H1 (cell line): Measurements from ENCODE around the gene DPH1. TPM values are rescaled to one million over a fixed set of nuclear protein-coding genes. Genes with fewer than 3 reads are reported as not detected.

ENCODE experiments used
- CTCF ChIA-PET: fragments of 300-600 bp; sonication (Branson Sonifier 250); formaldehyde crosslinking; loops from one replicate; lab custom pipeline; 2021; ENCODE audit not compliant: partially characterized antibody; lab: Charles Lee
- POLR2A ChIA-PET: fragments of 300-600 bp; sonication (Branson Sonifier 250); formaldehyde crosslinking; loops from one replicate; lab custom pipeline; 2021; ENCODE audit warnings: inconsistent platforms; ENCODE audit not compliant: partially characterized antibody; lab: Charles Lee
- DNase-seq, 2 experiments: peaks; one replicate each; pipeline versions ENCODE4 v3.0.0 to v3.0.0-alpha.2; 2010 to 2022; ENCODE audit warnings: low spot score in 2 of 2, low read depth in 1 of 2, mixed read lengths in 1 of 2
- FAIRE-seq: peaks from 2 replicates; lab custom pipeline; 2011; peaks lifted over from hg19 to GRCh38; lab: Jason Lieb, UNC
- H2AFZ ChIP-seq: 2 replicates; pipeline ENCODE4 v1.8.1; 2012; ENCODE audit warnings: low read length, inconsistent platforms
- H2AK5ac ChIP-seq: 2 replicates; pipeline ENCODE4 v1.6.1; 2013; ENCODE audit warnings: low read depth, low read length
- H2BK120ac ChIP-seq: replicated peaks from 2 replicates; pipeline ENCODE3; 2013; ENCODE audit warnings: low read depth, low read length, inconsistent platforms
- H2BK12ac ChIP-seq: 2 replicates; pipeline ENCODE4 v1.6.1; 2013; ENCODE audit warnings: low read depth, low read length
- H2BK15ac ChIP-seq: 2 replicates; pipeline ENCODE4 v1.6.1; 2013; ENCODE audit warnings: low read length
- H2BK20ac ChIP-seq: 2 replicates; pipeline ENCODE4 v1.6.1; 2013; ENCODE audit warnings: low read length
- H2BK5ac ChIP-seq: 2 replicates; pipeline ENCODE4 v1.6.1; 2013; ENCODE audit warnings: low read depth, low read length
- H3K14ac ChIP-seq: 2 replicates; pipeline ENCODE4 v1.6.1; 2013; ENCODE audit warnings: inconsistent platforms; ENCODE audit not compliant: insufficient read length
- H3K18ac ChIP-seq: 2 replicates; pipeline ENCODE4 v1.6.1; 2013; ENCODE audit warnings: low read length; ENCODE audit errors: extremely low read depth
- H3K23ac ChIP-seq: 2 replicates; pipeline ENCODE4 v1.6.1; 2013; ENCODE audit warnings: inconsistent platforms; ENCODE audit not compliant: insufficient read length
- H3K23me2 ChIP-seq: 2 replicates; pipeline ENCODE4 v1.6.1; 2013; ENCODE audit warnings: low read depth, low read length
- H3K27ac ChIP-seq: 2 replicates; pipeline ENCODE4 v1.6.1; 2011; ENCODE audit warnings: low read depth, low read length, inconsistent platforms
- H3K27me3 ChIP-seq, 4 experiments: replicated peaks in 1 of 4; 1 replicate in 1 of 4; 2 replicates in 3 of 4; pipeline versions ENCODE4 v1.6.1 to v1.8.1; 2011 to 2013; ENCODE audit warnings: low read length in 3 of 4, mild to moderate bottlenecking in 3 of 4, inconsistent platforms in 2 of 4, mixed read lengths in 2 of 4, moderate library complexity in 1 of 4; ENCODE audit not compliant: control insufficient read depth in 3 of 4, insufficient read depth in 3 of 4; ENCODE audit errors: extremely low read depth in 1 of 4
- H3K36me3 ChIP-seq, 4 experiments: 2 replicates each; pipeline versions ENCODE4 v1.6.1 to v1.8.1; 2011 to 2013; ENCODE audit warnings: mild to moderate bottlenecking in 4 of 4, low read length in 3 of 4, moderate library complexity in 2 of 4, control low read depth in 1 of 4, inconsistent platforms in 1 of 4; ENCODE audit not compliant: insufficient read depth in 4 of 4, control insufficient read depth in 2 of 4
- H3K4ac ChIP-seq: replicated peaks from 2 replicates; pipeline ENCODE3; 2013; ENCODE audit warnings: low read length, low read depth, mixed read lengths, inconsistent platforms; ENCODE audit not compliant: insufficient read length
- H3K4me1 ChIP-seq, 4 experiments: replicated peaks in 1 of 4; 1 replicate in 1 of 4; 2 replicates in 3 of 4; pipeline versions ENCODE4 v1.6.1 to v1.8.1; 2011 to 2013; ENCODE audit warnings: low read length in 3 of 4, inconsistent platforms in 2 of 4, mixed read lengths in 1 of 4; ENCODE audit not compliant: insufficient read depth in 4 of 4, control insufficient read depth in 3 of 4
- H3K4me2 ChIP-seq, 2 experiments: 2 replicates each; pipeline versions ENCODE4 v1.6.1 to v1.8.1; 2011 to 2013; ENCODE audit warnings: low read depth in 2 of 2, low read length in 2 of 2, control low read depth in 1 of 2, inconsistent platforms in 1 of 2, mild to moderate bottlenecking in 1 of 2; ENCODE audit not compliant: insufficient read depth in 1 of 2
- H3K4me3 ChIP-seq, 4 experiments: fragments of 200-600, 300-600 bp in 1 of 4; sonication (generic), shearing (Covaris generic), sonication (Bioruptor Twin) in 1 of 4; 2 replicates each; pipeline versions ENCODE4 v1.5.1 to v1.8.1; 2011 to 2016; ENCODE audit warnings: low read length in 4 of 4, low read depth in 3 of 4, control low read depth in 2 of 4, inconsistent platforms in 2 of 4, mild to moderate bottlenecking in 2 of 4, mixed read lengths in 1 of 4, moderate library complexity in 1 of 4; ENCODE audit not compliant: insufficient read depth in 2 of 4; ENCODE audit errors: extremely low read depth in 1 of 4
- H3K56ac ChIP-seq: replicated peaks from 2 replicates; pipeline ENCODE3; 2013; ENCODE audit warnings: low read depth, mild to moderate bottlenecking, mixed read lengths, low read length, inconsistent platforms; ENCODE audit not compliant: insufficient read length
- H3K79me1 ChIP-seq: 2 replicates; pipeline ENCODE4 v1.6.1; 2013; ENCODE audit warnings: low read depth, low read length, control low read depth
- H3K79me2 ChIP-seq, 2 experiments: 2 replicates each; pipeline versions ENCODE4 v1.6.1 to v1.8.1; 2012 to 2013; ENCODE audit warnings: low read length in 2 of 2, mild to moderate bottlenecking in 2 of 2, inconsistent platforms in 1 of 2; ENCODE audit not compliant: insufficient read depth in 2 of 2, control insufficient read depth in 1 of 2
- H3K9ac ChIP-seq, 4 experiments: replicated peaks in 1 of 4; 1 replicate in 1 of 4; 2 replicates in 3 of 4; pipeline versions ENCODE4 v1.6.1 to v1.8.1; 2011 to 2013; ENCODE audit warnings: low read depth in 3 of 4, low read length in 3 of 4, control low read depth in 2 of 4, mild to moderate bottlenecking in 2 of 4, moderate library complexity in 2 of 4, inconsistent platforms in 1 of 4; ENCODE audit errors: extremely low read depth in 1 of 4
- H3K9me3 ChIP-seq, 2 experiments: 2 replicates each; pipeline versions ENCODE4 v1.6.1 to v1.8.1; 2012 to 2013; ENCODE audit warnings: mild to moderate bottlenecking in 2 of 2, moderate library complexity in 2 of 2, control low read depth in 1 of 2, inconsistent platforms in 1 of 2, low read depth in 1 of 2, low read length in 1 of 2, mixed read lengths in 1 of 2; ENCODE audit not compliant: insufficient read depth in 2 of 2
- H4K20me1 ChIP-seq, 2 experiments: replicated peaks in 1 of 2; 2 replicates each; pipeline versions ENCODE3 to v1.8.1; 2011 to 2013; ENCODE audit warnings: inconsistent platforms in 2 of 2, low read length in 2 of 2, mild to moderate bottlenecking in 1 of 2; ENCODE audit not compliant: insufficient read depth in 2 of 2, control insufficient read depth in 1 of 2
- H4K5ac ChIP-seq: 2 replicates; pipeline ENCODE4 v1.6.1; 2013; ENCODE audit warnings: low read length, low read depth, mixed read lengths, inconsistent platforms; ENCODE audit not compliant: insufficient read length
- H4K8ac ChIP-seq: 2 replicates; pipeline ENCODE4 v1.8.0; 2013; ENCODE audit warnings: mild to moderate bottlenecking, moderate library complexity, low read length, inconsistent platforms; ENCODE audit not compliant: insufficient read depth; ENCODE audit errors: extremely low read depth
- H4K91ac ChIP-seq: replicated peaks from 2 replicates; pipeline ENCODE3; 2013; ENCODE audit warnings: low read length, mixed read lengths, inconsistent platforms; ENCODE audit not compliant: insufficient read length
- HDAC6 ChIP-seq: IDR thresholded peaks from one replicate; pipeline ENCODE4 v1.7.1; 2012; ENCODE audit warnings: low read depth, mild to moderate bottlenecking, inconsistent platforms, low read length, moderate library complexity
- MAFK ChIP-seq: IDR thresholded peaks from 2 replicates; pipeline ENCODE4 v1.6.1; 2012; ENCODE audit warnings: low read depth, mild to moderate bottlenecking, improper control_type of control experiment, low read length
- WGBS, 2 experiments: shearing (Covaris generic) in 1 of 2; methylation state at CpG; one replicate each; pipeline versions ENCODE4 v1.1.6 to v1.1.7; 2013 to 2015; ENCODE audit warnings: low lambda C conversion rate in 2 of 2, mixed read lengths in 2 of 2, inconsistent platforms in 1 of 2, low coverage in 1 of 2, missing lambda C conversion rate in 1 of 2; ENCODE audit not compliant: insufficient replicate concordance in 2 of 2, insufficient coverage in 1 of 2, insufficient read length in 1 of 2; ENCODE audit errors: extremely low coverage in 1 of 2, missing lambda C conversion rate in 1 of 2; 5-methylcytosine and 5-hydroxymethylcytosine counted together
- polyA plus RNA-seq, 7 experiments: library from polyadenylated mRNA; depleted of rRNA in 3 of 7; stranded (reverse) in 5 of 7; unstranded in 2 of 7; fragments of >200 nt in 5 of 7; fragments of 200-250 nt in 2 of 7; gene quantifications; 1 replicate in 5 of 7; 2 replicates in 1 of 7; 4 replicates in 1 of 7; pipeline versions ENCODE4 v1.2.1 to v1.2.3, GENCODE V29; 2011 to 2013; ENCODE audit warnings: missing spikeins in 2 of 7, mixed read lengths in 2 of 7
- total RNA-seq: library from RNA; stranded (reverse); fragmentation: NEBNext Ultra II Directional; extraction: Animal tissue kit (Norgen Biotek cat#: 25700); gene quantifications from 2 replicates; pipeline ENCODE4 v1.2.1, GENCODE V29; 2021

Gene DPH1
- total and polyA plus RNA-seq, 2 of the 8 experiments (the other 6 are each of a cell fraction or from before 2014, with no cell fraction given): 24.9 to 30.0 TPM

- Histone ChIP-seq H4K91ac (no peak overlapping the region), H3K36me3 (peaks cover 0 to 5% (median 1%) of the 10 kb centered on the region in 4 experiments; a peak in 3 of 8 replicates), H3K79me1 (no peaks in the 10 kb centered on the region), H3K27me3 (no peaks in the 10 kb centered on the region), H4K5ac (no peak overlapping the region), H2BK120ac (no peak overlapping the region), H2BK5ac (no peak overlapping the region), H3K9me3 (no peaks in the 10 kb centered on the region), H3K4ac (no peak overlapping the region), H2AFZ (no peak overlapping the region), H3K4me1 (peaks cover 0 to 9% (median 3%) of the 10 kb centered on the region in 4 experiments; a peak in 4 of 7 replicates), H4K8ac (no peak overlapping the region; the same call in 1 of the 2 replicates), H2BK20ac (no peak overlapping the region), H2BK15ac (no peak overlapping the region), H3K79me2 (no peaks in the 10 kb centered on the region), H4K20me1 (peaks cover 0 to 3% of the 10 kb centered on the region in 2 experiments), H3K23ac (no peak overlapping the region), H3K23me2 (no peaks in the 10 kb centered on the region), H2AK5ac (no peak overlapping the region), H3K9ac (no peak overlapping the region), H3K18ac (no peak overlapping the region), H3K56ac (no peak overlapping the region), H3K4me3 (no peak overlapping the region), H3K4me2 (no peak overlapping the region), H2BK12ac (no peak overlapping the region), H3K14ac (no peak overlapping the region), H3K27ac (no peak overlapping the region)
- 86% methylated on average over 5 of the region's 5 CpGs; no CpG with 5 or more reads in 1 of the 2 experiments for whole genome bisulfite sequencing, 2 experiments
- DNase-seq: no peak
- ChIA-PET CTCF (interaction anchor here (0.7 to 3.9 kb wide), 9 partner anchors 10 to 81 kb away, joined by 3 to 21 read pairs (median 5); no protein-coding TSS in a partner anchor), POLR2A (interaction anchor here (1.6 kb wide), 1 partner anchor 9 kb away, joined by 4 read pairs; no protein-coding TSS in a partner anchor)
- no peak for FAIRE-seq
- no peak for TF ChIP-seq MAFK
- no peak for TF ChIP-seq HDAC6
These were observed 55.6 kb downstream of the DPH1 start for GRCh38 chr17:2085648-2085949.
